SIG-M5 (cell line): Measurements from ENCODE around the gene GPR21.

Experiments used
- DNase-seq: peaks from one replicate; lab custom pipeline; 2025; lab: John Stamatoyannopoulos, UW

Gene GPR21

DNA sequence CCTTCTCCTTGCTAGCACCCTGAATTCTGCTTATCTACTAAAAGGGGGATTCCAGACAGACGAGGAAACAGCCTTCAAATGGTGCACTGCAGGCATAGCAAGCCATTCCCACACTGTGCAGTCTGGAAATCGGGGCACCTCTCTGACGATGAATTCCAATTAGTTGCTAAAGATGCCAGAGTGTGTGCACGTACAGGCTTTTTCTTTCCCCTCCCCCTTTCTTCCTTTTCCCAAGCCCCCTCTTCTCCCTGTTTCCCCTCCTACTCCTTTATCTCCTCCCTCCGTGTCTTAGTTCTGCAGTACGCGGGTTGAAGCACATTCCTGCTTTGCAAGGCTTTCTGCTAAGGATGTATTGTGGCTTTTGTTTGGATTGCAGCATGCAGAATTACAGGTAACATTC lies at the start of gene GPR21:
TSS of gene GPR21 (plus strand) at position 316 of the 400 bp plus-strand sequence. CDS start 900 bp downstream, outside the sequence.
- no peak for DNase-seq

DNA sequence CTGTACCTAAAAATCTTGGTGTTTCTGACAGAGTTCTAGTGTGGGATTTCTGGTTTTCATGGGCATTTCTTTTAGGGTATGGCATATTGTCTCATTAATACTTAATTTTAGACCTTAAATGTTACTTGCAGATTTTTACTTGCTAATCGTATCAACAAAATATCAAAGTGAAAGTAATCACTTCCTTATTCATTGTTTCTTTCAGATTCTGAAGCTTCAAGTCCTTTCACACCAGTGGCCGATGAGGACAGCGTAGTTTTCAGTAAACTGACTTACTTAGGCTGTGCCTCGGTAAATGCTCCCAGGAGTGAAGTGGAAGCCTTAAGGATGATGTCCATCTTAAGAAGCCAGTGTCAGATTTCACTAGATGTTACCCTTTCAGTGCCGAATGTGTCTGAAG lies 47.5 kb upstream of the GPR21 start:
- DNase-seq = no peak

DNA sequence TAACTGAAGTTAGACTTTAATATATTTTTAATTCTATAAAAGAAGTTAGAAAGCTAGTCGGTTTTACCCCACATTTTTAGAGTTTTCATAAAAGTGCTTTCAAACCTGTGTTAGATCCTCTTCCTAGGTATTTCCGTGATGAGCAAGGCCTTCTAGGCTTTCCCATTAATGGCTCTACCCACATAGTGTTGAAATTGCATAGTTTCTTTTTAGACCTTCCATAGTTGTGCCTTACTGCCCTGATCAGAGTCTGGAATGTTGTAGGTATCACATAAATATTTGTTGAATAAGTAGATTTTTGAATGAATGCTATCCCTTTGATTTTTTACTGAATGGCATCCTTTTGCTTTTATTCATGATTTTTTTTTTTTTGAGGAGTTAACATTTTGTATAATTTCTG lies 45.3 kb upstream of the GPR21 start:
- DNase-seq = no peak

DNA sequence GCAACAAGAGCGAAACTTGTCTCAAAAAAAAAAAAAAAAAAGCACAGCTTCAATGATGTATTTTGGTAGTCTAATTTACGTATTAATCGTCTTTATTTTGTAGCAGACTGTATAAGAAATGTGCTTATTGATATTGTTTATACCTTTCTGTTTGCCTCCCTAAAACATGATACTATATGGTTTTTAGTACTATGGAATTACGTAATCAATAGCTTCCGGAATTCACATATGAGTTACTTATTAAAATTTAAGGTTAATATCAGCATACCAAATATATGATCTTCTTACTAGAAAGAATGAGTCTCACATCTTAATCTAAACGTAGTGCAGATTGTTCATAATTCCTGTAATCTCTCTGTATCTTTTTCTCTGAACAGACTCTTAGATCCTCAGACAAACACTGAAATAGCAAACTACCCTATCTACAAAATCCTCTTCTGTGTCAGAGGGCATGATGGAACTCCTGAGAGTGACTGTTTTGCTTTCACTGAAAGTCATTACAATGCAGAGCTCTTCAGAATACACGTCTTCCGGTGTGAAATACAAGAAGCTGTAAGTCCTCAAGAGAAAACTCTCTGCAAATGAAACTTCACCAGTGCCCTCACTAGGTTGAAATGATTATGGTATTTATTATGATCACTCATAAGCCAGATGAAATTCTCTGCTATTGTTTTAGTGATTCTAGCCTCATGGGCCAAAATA lies 44.4 kb upstream of the GPR21 start:
- no peak for DNase-seq

GRCh38 chr9:122991370-122991830 lies 42.1 kb upstream of the GPR21 start:
- no peak for DNase-seq

- no peak for DNase-seq
Observed at GRCh38 chr9:122996586-122996985, 36.9 kb upstream of the GPR21 start.

- DNase-seq = no peak
Observed at GRCh38 chr9:122998448-122998847, 35.0 kb upstream of the GPR21 start.

DNA sequence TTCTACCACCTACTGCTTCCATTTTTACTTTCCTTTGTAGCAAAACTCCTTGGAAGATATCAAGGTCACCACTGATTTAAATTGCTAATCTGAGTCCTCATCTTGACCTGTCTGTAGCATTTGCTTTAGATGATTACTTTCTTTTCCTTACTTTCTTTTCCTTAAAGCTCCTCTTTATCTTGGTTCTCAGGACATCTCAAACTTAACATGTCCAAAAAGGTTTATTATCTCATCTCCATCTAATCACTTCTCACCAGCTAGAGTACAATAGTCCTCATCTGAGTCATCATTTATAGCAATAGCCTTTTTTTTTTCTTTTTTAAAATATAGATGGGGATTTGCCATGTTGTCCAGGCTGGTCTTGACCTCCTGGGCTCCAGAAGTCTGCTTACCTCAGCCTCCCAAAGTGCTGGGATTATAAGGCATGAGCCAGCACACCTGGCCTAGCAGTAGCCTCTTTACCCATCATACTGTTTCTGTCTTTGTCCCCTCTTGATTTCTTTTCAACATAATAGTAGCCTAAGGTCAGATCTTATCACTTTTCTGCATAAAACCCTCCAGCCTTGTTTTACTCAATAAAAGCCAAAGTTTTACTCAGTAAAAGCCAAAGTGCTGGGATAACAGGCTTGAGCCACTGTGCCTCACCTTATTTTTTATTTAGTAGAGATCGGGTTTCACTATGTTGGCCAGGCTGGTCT lies 32.9 kb upstream of the GPR21 start:
- DNase-seq = no peak

DNA sequence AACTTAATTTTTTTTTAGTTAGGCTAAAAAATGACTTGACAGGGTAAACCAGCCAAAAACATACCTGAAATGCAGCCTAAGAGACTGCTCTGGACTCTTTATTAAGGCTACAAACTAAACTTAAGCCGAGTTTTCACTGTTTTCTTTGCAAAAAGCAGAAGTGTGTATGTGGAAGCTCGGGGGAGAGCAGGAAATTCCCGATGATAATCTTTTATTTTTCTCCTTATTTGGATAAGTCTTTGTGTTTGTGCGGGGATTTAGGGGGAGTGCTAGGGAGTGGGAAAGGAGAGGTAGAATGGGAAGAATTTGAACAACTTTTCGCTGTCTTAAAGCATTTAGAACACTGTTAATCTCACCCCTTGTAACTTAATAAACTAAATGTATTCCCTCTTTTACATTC lies 30.7 kb upstream of the GPR21 start:
- no peak for DNase-seq

DNA sequence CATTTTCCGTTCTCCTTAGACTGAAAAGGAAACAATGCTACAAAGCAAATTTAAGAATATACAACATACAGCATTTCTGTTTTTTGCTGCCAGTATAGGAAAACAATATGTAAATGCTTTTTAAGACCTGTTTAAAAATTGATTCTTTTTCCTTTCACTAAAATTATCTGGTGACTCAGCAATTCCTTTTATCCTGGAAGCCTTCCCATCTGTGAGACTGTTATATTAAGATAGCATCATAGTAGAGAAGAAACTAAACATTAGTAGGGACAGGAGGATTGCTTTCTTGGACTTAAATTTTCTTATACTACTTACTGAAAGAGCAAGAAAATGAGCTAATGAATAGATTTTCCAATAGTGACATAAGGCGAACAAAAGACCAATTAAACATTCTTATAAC lies 30.0 kb upstream of the GPR21 start:
- DNase-seq = no peak

DNA sequence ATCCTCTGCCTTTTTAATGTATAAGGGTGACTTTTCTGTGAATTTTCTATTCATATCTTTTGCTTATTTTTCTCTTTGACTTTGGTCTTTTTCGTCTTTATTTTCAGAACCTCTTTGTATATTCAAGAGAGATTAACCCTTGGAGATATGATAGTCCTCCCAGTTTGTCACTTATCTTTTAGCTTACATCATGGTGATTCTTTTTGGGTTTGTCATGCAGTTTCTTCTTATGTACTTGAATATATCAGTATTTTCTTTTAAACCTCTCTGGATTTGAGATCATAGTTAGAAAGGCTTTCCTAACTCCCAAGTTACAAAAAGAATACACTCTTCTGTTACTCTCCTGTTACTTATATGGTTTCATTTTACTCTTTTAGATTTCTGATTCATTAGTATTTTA lies 27.5 kb upstream of the GPR21 start:
- DNase-seq = no peak

- DNase-seq = no peak
Observed at GRCh38 chr9:123007269-123007668, 26.2 kb upstream of the GPR21 start.

- DNase-seq = no peak
Observed at GRCh38 chr9:123008909-123009308, 24.6 kb upstream of the GPR21 start.

DNA sequence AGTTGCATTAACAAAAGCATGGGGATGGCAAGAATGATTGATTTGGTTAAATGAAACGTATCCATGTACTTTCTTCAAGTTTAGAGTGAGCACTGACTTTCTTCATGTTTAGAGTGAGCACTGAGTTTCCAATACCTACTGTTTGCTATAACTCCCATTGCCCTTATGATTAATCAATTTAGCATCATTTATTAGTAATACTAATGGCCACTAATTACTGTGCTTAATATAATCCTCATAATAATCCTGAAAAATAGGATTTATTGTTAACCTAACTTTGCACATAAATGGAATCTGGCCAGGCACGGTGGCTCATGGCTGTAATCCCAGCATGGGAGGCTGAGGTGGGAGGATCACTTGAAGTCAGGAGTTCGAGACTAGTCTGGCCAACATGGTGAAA lies 22.1 kb upstream of the GPR21 start:
- DNase-seq = no peak

GRCh38 chr9:123011878-123012528 lies 21.5 kb upstream of the GPR21 start:
- DNase-seq = no peak

DNA sequence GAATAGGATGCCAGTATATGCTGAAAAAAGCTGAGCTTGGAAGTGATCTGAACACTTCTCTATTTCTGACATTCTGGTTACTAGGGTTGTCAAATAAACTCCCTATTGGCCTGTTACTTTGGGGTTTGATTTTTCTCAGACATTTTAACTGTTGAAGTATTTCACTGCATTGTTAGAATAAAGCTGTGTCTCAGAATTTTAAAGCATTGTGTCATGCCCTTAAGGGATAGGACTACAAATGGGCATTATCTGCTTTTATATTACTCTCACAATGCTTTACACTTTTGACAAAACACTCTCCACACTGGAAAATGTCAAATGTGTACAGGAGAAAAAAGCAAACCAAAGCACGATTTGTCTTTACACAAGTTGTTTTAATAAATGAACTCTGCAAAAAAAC lies 16.8 kb upstream of the GPR21 start:
- no peak for DNase-seq

DNA sequence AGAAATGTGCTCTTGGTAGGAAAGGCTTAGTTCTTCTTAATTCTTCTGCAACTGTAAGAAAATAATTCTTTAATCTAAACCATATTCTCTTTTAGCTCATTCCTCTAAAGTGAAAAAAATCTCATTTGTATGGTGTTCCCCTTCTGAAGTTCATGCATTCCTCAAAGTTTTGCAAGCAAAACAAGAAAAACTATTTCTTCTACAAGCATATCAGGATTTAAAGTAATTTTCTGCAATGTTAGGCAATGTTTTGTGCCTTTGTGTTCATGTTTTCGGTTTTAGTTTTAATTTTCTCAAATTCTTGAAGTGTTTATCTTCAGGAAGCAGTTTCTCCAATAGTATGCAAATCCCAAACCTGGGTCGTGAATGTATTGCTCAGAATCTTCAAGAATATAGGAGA lies 12.7 kb upstream of the GPR21 start:
- no peak for DNase-seq

DNA sequence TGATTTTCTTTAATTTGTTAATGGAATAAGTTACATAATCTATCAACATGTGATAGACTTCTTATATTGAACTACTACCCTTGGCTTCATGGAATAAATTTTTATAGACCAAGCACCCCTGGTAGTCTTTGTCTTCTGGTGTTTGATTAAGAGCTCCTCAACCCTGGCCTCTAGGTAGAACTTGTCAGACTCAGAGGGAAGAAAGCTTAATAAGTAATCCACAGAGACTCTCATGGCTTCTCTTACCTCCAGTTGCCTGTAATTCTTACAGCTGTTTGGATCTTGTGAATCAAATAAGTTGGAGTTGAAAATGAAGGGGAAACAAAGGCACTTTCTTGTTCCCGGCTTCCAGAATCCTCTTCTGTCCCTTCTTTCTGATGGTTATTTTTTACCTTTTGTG lies 7.0 kb upstream of the GPR21 start:
- DNase-seq = no peak

DNA sequence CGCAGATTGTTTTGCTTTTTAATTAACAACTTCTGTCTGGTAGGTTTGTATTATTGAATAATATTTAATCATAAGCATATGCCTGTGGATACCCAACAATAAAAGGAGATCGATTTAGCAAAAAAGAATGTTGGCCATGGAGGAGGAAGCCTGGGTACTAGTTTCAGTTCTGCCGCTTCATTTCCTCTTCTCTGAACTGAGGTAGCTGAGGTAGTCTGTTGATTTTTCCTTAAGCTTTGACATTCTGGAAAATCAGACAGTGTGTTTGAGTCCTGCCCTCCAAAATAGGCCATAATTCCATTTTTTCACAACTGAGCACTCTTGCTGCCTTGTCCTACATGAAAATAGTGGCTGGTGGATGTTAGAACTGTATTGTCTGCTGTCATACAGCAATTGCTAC lies 6.0 kb upstream of the GPR21 start:
- no peak for DNase-seq

- no peak for DNase-seq
Observed at GRCh38 chr9:123028136-123028535, 5.3 kb upstream of the GPR21 start.

GRCh38 chr9:123028973-123029372 lies 4.5 kb upstream of the GPR21 start:
- no peak for DNase-seq

DNA sequence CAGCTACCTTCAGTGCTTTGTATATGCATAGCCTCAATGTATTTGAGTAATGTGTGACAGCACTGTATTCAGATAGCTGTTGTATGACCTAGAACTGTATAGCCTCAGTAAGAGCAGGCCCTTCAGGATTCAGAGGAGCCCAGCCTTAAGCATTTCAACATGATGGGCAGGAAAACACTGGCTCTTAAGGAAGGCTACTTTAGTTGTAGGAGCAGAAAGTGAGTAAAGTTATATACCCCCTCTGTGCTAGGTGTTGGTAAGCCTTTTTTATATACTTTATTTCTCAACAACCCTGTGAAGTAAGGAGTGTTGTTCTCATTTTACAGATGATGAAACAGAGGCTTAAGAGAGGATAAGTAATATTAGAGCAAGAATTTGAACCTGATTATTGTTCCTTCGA lies 1.5 kb upstream of the GPR21 start:
- no peak for DNase-seq

- DNase-seq = no peak
Observed at GRCh38 chr9:123033864-123034601, 566 bp downstream of the GPR21 start.
